Stimulated activated CD4-positive, alpha-beta T cell treated with anti-CD3 and anti-CD28 coated beads, Interleukin-15, amount 100 ng/mL, for 1 hour (primary cell): ENCODE results near the gene DOCK11.
A peak's percentile ranks its signal among the peaks of the same experiment; 100 is the strongest.
"Not testable (repeated sequence)": the region's sequence is repeated elsewhere in the genome, so short reads cannot be mapped to it uniquely, and the experiment has no call there.

Source experiments
- DNase-seq, 2 donors: peaks; one replicate each; pipeline ENCODE4 v3.0.0-alpha.2; 2020; ENCODE audit warnings: low read depth in 1 of 2, low spot score in 1 of 2

The DOCK11 gene

DNA sequence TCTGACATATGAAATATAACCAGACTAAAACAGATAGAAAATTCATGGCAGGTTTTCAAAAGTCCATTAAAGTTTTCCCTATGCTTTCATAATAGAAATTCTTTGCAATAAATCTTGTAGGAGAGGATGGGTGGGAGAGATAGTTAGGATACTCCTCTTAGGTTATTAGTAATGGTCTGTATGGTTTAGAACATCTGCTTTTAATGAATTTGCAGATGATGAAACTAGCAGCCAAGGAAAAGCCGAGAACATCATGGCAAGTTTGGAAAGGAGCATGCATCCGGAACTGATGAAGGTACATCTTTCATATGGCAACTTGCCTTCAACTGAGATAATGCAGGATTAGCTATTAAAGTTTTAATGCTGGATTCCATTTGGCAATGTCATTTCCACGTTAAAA lies 70.7 kb downstream of the DOCK11 start:
- DNase-seq, result no peak

DNA sequence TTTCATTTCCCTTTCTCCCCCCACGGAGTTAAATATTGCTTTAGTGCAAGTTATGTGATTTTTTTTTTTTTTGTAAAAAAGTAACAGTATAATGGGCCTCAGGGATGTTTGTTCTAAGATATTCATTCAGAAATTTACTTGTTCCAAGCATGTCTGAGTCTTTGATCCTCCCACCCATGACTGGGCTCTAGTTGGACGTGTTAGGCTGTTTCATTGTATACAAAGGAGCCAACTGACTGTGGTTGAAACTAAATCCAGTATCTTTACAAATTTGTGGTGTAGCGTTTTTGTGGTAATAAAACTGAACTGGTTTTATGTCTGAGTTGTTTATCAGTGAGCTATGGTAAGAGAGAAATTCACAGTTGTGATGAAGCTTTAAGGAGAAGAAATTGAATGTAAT lies 74.1 kb downstream of the DOCK11 start:
- DNase-seq, result no peak

DNA sequence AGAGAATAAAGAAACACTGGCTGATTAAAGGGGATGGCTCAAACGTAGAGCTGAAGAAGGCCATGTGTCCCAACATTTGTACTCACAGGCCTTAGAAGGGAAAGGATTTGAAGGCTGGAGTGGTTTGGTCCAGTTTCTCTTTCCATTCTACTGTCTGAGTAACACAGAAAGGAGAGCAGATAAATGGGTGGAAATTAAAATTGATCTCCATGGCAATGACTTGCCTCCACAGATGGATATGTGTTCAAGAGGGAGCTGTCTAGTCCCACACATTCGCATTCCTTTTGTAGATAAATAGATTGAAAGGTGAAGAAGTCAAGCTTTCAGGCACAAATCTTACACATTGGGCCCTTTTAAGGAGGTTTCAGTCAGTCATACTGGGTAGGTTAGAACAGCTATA lies 74.6 kb downstream of the DOCK11 start:
- no peak for DNase-seq

DNA sequence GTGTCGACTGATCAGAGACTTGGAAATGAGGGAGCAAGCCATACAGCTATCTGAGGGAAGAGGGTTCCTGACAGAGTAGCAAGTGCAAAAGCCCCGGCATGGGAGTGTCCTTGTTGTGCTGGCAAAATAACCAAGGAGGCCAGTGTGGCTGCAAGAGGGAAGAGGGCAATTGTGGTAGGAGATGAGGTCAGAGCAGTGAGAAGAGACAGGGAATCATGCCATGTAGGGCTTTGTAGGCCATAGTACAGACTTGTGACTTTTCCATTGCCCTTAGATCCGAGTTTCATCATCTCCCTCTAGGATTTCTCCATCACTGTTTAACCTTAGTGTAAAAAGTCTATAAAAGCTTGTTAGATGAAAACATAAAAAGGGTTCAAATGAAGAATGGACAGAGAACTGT lies 76.2 kb downstream of the DOCK11 start:
- no peak for DNase-seq

DNA sequence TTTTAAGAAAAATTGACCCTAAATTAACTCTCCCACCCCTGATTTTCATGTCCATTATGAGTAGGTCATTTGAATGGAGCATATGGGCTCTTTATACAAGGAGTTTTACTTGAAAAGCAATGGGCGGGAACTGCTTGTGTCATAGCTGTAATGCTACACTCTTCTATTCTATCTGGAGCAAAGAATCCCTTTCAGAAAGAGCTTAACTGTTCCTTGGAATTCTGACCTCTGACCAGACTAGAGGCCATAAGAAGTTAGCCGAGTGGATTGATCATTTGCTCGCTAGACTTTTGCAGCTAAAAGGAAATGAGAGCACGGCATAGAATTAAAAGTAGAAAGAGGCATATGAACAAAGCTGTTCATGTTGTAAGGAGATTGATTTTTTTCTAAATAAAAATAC lies 79.1 kb downstream of the DOCK11 start:
- no peak for DNase-seq

DNA sequence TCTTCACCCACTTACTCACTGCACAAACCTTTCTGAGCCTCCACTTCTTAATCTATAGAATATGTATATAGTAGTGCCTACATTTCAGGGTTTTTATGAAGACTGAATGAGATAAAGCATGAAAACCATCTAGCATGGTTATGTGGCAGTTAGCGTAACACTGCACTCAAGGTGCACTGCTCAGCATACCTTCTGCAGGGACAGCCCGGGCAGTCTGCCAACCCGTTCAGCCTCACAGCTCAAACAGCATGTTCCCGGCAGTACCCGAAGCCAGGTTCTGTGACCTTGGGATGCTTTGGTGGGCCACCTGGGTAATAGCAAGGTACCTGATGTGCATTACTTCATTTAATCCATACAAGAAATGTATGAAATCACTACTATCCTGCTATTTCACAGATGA lies 81.4 kb downstream of the DOCK11 start:
- no peak for DNase-seq

DNA sequence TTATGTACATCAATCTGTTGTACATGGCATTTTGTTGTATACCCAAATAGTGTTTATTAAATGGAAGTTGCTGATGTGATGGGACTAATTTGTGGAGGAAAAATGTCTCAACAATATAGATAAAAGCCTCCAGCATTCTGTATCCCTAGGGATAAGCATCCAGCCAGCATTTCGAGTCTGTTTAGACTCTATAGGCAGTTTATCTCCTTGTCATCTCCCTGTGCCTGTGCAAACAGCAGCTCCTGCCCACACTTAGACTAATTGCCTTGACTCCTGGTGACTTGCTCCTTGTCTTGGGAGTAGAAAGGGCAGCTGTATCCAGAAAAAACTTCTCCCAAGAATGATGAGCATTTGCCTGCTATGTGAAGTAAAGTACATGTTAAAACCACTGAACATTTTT lies 83.8 kb downstream of the DOCK11 start:
- no peak for DNase-seq

DNA sequence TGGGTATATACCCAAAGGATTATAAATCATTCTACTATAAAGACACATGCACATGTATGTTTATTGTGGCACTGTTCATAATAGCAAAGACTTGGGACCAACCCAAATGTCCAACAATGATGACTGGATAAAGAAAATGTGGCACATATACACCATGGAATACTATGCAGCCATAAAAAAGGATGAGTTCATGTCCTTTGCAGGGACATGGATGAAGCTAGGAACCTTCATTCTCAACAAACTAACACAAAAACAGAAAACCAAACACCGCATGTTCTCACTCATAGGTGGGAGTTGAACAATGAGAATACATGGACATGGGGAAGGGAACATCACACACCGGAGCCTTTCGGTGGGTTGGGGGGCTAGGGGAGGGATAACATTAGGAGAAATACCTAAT lies 87.3 kb downstream of the DOCK11 start:
- not testable (repeated sequence) for DNase-seq

DNA sequence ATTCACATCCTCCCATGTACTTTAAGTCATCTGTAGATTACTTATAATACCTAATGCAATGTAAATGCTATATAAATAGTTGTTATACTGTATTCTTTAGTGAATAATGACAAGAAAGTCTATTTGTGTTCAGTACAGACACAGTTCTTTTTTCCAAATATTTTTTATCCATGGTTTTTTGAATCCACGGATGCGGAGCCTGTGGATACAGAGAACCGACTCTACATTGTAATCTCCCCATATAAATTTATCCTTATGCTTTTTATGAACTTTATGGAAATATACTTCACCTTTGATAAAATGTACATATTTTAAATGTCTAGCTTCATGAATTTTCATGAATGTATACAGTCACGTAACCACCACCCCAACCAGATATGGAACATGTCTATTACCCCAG lies 88.2 kb downstream of the DOCK11 start:
- DNase-seq, result no peak

DNA sequence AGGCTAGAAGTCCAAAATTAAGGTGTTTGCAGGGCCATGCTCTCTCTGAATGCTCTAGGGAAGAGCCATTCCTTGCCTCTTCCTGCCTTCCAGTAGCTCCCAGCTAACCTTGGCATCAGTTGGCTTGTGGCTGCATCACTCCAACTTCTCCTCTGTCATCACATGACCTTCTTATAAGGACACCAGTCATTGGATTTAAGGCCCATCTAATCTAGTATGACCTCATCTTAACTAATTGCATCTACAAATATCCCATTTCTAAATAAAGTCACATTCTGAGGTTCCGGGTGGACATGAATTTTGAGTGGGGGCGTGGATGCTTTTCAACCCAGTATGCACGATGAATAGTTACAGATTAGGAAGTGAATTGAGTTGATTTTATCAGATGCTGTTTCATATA lies 89.7 kb downstream of the DOCK11 start:
- DNase-seq, result no peak

DNA sequence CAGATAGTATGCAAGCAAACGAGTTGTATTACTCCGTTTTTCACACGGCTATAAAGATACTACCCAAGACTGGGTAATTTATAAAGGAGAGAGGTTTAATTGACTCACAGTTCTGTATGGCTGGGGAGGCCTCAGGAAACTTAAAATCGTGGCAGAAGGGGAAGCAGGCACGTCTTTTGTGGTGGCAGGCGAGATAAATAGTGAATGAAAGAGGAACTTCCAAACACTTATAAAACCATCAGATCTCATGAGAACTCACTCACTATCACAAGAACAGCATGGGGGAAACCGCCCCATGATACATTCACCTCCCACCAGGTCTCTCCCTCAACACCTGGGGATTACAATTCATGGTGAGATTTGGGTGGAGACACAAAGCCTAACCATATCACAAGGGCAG lies 90.6 kb downstream of the DOCK11 start:
- DNase-seq, result not testable (repeated sequence)

DNA sequence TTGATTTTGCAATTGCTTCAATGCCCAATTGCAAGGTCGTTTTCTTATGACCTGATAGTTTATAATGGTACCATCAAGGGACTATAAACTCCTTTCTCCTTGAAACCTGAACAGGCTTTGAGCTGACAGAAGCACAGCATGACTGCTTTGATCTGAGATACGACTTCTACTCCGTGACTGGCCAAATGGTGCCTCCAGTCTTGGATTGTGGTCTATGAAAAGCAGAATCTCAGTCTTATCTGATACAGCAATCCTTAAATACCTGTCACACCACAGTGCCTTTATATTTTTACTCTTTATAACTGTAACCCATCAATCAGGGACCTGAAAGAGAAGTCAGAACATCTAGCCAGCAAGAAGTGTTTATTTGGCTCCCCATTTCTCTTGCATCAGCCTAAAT lies 93.1 kb downstream of the DOCK11 start:
- DNase-seq, result no peak

DNA sequence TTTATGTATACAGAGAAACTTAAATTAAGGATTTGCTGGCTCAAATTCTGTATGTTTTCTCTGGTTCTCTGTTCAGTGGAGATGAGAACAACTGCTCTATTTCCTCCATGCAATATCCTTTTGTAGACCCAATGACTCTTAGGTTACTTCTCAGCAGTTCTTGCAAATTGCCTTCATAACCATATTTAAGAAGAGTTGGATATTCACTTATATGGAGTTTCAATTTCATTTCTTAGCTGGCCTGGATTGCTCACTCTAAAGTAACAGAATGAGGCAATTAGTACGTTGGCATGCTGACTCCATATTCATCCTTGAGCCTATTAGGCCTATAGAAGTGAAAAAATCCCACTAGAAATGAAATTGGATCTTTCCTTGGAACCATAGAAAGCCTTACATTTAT lies 93.6 kb downstream of the DOCK11 start:
- DNase-seq, result no peak

DNA sequence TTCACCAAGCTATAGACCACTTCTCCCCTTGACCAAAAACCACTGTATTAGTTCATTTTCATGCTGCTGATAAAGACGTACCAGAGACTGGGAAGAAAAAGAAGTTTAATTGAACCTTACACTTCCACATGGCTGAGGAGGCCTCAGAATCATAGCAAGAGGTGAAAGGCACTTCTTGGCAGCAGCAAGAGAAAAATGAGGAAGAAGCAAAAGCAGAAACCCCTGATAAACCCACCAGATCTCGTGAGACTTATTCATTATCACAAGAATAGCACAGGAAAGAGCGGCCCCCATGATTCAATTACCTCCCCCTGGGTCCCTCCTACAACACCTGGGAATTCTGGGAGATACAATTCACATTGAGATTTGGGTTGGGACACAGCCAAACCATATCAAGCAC lies 97.8 kb downstream of the DOCK11 start:
- DNase-seq, result no peak

DNA sequence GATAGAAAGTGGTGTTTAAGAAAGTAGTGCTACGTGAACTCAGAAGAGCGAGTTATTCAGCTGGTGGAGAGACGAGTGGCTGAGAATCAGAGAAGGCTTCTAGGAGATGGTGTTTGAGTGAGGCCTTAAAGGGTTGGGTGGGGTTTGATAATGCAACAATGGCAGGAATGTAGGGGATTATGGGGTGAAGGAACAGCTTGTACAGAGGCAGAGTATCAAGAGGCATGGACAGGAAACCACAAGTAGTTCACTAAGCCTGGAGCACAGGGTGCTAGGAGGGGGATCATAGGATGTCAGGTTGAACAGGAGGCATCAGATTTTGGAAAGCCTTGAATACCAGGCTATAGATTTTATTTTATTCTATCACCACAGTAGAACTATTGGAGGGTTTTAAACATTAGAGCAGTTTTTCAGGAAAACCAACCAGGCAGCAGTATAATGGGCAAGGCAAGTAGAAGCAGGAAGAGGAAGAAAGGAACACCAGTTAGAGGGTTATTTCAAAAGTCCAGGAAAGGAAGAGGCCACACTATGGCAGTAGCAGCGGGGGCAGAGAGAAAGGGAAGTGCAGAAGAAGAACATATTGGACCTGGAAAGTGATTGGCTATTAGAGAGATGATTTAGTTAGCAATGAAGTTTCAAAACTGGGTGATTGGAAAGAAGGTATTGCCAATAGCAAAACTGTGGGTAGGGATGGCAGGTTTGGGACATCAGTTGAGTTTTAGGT lies 99.2 kb downstream of the DOCK11 start:
- no peak for DNase-seq

DNA sequence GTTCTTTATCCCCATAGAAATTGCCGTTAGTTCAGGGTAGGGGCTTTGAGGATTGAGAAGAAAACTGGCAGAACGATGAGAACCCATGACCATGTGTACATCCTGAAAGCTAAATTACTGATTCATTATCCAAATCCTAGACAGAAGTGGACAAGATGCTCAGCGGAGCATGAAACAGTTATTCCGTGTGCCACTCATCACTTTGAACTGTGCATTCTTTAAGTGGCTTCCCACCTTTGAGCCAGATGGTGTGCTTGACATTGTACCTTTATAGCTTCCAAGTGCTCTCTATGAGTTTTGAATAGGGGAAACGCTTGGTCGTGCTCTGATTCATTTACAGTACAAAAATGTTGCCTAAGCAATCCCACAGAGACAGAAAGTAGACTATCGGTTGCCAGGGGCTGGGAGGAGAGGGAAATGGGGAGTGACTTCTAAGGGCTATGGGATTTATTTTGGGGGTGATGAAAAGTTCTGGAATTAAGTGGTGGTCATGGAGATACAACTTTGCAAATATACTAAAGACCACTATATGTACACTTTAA lies 100.0 kb downstream of the DOCK11 start:
- no peak for DNase-seq

DNA sequence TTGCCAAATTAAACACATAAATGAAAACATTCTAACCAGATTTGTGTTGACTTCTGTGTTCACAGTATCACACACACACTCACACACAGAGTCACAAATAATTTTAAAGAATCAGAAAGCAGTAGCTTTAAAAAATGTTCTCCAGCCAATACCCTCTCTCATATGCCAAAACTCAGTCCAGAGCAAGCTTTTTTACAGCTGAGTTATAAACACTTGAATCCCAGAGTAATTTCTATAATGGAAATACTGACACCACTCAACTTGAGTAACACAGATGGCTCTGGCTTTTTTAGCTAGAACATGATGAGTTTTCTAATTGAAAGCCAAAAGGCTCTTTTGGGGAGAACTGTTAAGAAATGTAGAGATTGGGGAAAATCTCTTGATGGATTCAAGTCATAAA lies 100.8 kb downstream of the DOCK11 start:
- DNase-seq, result no peak

DNA sequence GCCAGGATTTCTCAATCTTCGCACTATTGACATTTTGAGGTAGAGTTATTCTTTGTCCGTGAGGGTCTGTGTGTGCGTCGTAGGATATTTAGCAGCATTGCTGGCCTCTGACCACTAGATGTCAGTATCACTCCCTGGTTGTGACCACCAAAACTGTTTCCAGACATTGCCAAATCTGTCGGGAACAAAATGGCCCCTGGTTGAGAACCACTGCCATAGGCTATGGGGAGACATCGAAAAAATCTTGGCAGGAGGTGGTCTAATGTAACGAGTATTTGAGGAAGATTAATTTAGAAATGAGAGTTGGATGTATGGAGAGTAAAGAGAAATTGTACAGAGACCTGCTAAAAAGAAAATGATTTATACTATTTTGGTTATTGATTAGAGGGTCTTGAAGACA lies 108.4 kb downstream of the DOCK11 start:
- peak in 1 of 2 donors; percentile 0 for DNase-seq

DNA sequence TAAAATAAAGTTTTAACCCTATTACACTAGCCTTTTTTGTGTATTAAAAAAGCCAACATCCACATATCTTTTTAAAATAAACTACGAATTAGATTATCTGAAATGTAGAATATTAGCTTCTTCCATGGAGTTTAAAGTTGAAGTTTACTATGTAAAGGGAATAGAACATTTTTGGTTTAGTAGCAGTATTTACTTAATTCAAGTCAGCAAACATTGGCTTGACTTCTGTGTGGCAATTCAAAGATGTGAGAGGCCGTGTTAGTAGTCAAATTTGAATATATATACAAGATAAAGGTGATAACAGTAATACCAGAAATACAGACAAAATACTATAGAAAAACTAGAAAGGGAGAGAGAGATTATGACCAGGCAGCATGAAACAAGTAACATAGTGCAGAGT lies 116.7 kb downstream of the DOCK11 start:
- DNase-seq, result no peak

DNA sequence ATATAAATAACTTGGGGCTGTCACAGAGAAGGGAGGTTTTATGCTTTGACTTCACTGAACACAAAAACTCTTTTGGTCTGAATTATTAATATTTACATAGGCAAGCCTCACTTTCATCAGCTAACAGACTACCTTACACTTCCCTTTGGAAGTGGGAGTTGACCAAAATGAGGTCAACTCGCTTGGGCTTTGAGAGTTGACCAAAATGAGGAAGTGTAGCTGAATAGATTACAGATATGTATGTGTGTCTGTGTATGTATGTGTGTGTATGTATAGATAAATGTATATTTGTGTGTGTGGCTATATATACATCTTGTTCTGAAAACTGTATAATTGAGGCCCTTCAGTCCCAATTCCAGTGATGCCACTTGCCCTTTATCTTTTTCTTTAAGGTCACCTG lies 118.5 kb downstream of the DOCK11 start:
- no peak for DNase-seq

DNA sequence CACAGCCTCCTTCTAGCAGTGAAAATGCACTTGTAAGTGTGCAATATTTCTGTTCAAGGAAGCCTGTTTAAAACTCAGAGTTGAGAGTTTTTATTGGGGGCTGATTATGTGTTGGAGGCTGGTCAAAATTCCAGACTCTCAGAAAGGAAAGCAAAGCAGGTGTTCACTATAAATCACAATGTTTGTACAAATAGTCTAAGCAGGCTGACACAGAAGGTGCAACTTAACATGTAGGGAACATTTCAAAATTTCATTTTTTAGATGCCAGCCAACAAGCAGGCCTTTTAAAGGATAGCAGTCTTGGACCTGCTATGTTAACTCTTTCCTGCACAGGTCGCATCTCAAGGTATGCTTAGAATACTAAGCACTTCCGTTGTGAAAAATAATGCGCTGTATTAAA lies 119.5 kb downstream of the DOCK11 start:
- DNase-seq, result no peak

DNA sequence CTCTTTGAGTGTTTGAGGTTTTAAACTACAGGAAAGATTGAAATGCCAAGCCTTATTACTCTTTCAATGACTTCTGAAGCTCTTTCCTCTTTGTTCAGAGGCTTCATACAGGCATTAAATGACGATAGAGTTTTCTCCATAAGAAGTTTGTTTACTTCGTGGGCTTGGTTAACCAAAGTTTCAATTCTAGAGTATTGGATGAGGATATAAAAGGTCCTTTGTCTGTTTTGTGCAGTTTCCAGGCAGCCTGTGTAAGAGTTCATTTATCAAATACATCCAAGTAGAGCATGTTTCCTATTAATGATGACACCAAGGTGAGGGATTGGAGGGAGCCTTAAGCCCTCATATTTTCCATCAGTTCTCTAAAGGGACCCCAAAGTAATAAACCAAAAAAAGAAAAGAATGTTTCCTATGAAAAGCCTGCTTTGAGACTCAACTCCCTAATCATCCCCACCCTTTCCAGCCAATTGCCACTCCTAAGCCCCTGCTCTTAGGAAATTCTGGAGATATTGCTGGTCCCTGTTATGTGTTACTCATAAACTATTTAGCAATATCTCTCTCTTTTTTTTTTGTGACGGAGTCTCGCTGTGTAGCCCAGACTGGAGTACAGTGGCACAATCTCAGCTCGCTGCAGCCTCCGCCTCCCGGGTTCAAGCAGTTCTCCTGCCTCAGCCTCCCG lies 125.6 kb downstream of the DOCK11 start:
- DNase-seq, result no peak

DNA sequence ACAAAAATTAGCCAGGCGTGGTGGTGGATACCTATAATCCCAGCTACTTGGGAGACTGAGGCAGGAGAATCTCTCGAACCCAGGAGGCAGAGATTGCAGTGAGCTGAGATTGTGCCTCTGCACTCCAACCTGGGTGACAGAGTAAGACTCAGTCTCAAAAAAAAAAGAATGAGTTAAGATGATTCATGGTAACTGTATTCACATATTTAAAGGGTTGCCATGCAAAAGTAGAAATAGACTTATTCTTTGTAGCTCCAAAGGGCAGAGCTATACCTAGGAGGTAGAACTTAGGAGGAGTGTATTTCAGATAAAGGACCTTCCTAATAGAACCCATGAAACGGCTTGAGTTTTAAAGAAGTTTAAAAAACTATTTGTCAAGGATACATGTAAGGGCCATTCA lies 127.4 kb downstream of the DOCK11 start:
- DNase-seq, result no peak
